Omental fat pad (tissue), 4 donors: ENCODE results near the gene PGLYRP3. TPM values are rescaled to one million over a fixed set of nuclear protein-coding genes. Genes with fewer than 3 reads are reported as not detected.

Experiments used
- ATAC-seq: fragments of 150-250 bp; one replicate; pipeline ENCODE4 v1.9.1; 2016; ENCODE audit warnings: mild to moderate bottlenecking, moderate library complexity; ENCODE audit not compliant: low FRiP score
- DNase-seq: peaks from one replicate; pipeline ENCODE4 v3.0.0-alpha.2; 2019; ENCODE audit warnings: low spot score
- total RNA-seq, 4 donors: library from RNA; depleted of rRNA; stranded (reverse); fragments of >200 nt; gene quantifications; one replicate each; pipeline ENCODE4 v1.1.0, GENCODE V29; 2016
- TF ChIP-seq, protein P1 (sequence below), 3 donors: fragments of 450-650 bp; IDR thresholded peaks; one replicate each; pipeline ENCODE4 v1.5.1; 2016 to 2017; ENCODE audit warnings: antibody characterized with exemption in 3 of 3, mild to moderate bottlenecking in 3 of 3, moderate library complexity in 2 of 3

The PGLYRP3 gene
- total RNA-seq, 4 donors from 2014 or later: not detected

DNA sequence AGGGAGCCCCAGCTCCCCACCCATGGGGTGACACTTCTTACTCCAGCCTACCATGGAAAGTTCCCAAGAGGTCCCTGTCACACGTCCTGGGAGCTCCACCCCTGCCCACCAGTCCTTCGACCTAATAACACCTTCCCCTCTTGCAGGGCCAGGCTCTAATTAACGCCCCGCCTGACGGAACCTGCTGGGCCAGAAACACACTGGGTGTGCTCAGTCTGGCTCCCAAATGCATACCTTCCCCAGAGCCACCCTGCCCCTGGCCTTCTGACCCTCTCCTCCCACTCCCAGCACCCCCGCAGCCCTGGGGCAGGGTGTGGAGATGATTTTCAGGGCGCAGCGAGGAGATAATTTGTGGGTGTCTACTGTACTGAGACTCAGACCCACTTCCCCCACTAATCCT, 20.6 kb downstream of the PGLYRP3 start:
- ATAC-seq: no peak
- no peak for DNase-seq
- TF ChIP-seq, protein P1, sequence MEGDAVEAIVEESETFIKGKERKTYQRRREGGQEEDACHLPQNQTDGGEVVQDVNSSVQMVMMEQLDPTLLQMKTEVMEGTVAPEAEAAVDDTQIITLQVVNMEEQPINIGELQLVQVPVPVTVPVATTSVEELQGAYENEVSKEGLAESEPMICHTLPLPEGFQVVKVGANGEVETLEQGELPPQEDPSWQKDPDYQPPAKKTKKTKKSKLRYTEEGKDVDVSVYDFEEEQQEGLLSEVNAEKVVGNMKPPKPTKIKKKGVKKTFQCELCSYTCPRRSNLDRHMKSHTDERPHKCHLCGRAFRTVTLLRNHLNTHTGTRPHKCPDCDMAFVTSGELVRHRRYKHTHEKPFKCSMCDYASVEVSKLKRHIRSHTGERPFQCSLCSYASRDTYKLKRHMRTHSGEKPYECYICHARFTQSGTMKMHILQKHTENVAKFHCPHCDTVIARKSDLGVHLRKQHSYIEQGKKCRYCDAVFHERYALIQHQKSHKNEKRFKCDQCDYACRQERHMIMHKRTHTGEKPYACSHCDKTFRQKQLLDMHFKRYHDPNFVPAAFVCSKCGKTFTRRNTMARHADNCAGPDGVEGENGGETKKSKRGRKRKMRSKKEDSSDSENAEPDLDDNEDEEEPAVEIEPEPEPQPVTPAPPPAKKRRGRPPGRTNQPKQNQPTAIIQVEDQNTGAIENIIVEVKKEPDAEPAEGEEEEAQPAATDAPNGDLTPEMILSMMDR (IDR thresholded peaks at IDR 0.05): no peak

DNA sequence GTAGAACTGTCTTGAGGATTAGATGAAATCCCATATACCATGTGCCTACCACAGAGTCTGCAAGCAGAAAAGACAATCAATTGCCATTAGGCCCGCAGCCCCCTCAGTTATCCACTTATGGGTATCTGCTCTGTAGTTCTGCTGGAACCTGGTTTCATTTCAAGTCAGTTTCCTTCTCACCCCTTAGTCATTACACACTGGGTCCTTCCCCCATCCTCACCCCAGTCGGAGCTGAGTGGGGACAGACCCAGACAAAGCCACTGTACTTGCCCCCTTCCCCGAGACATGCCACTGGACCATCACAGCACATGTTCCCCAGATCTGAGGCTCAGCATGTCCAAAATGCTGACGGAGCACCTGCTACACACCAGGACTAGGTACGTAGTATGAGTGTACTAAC, 21.2 kb downstream of the PGLYRP3 start:
- DNase-seq: no peak
- no peak for ATAC-seq
- TF ChIP-seq, protein P1 (IDR thresholded peaks at IDR 0.05): no peak

DNA sequence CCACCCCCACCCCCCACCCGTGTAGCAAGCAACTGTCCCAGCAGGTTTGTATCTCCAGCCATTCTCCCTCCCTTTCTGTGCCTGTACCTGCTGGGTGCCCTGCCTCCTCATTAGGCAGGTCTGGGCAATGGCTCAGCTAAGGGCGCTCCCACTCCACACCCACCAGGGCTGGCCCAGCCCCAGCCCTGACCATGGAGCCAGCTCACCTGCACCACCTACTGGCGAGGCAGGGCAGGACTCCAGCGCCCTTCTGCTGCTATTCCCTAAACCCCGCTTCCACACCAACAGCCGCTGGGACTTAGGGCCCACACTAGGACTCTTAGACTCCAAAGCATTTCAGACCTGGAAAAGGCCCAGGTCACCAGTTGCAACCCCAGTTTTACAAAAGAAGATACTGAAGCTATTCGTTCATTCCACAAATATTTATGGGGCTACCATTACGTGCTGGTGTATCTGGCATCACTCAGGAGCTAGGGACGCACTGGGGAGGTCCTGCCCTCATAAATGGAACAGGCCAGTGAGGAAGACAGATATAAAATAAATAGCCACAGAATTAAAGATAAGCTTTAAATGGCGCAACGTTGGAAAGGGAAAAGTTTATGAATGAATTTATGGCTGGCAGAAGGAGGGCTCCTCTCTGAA, 24.0 kb downstream of the PGLYRP3 start:
- no peak for DNase-seq
- TF ChIP-seq, protein P1 (IDR thresholded peaks at IDR 0.05): no peak
- ATAC-seq: no peak

DNA sequence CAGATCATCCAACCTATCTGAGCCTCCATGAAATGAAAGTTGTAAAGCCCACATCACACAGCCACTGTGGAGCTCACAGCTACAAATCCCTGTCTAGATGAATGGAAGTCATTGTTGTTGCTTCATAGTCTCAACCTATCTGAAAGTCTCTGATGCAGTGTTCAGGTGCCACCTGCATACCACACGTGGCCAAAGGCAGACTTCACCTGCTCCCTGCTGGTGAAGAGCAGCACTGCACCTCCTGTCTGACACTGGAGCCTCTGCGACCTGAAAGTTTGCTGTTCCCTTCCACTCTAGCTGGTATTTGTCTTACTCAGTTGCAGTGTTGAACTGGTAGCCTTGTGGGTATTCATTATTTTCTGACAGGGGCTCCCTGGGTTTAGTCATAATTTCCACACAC, 34.9 kb downstream of the PGLYRP3 start:
- ATAC-seq: no peak
- DNase-seq: no peak
- TF ChIP-seq, protein P1 (IDR thresholded peaks at IDR 0.05): no peak

DNA sequence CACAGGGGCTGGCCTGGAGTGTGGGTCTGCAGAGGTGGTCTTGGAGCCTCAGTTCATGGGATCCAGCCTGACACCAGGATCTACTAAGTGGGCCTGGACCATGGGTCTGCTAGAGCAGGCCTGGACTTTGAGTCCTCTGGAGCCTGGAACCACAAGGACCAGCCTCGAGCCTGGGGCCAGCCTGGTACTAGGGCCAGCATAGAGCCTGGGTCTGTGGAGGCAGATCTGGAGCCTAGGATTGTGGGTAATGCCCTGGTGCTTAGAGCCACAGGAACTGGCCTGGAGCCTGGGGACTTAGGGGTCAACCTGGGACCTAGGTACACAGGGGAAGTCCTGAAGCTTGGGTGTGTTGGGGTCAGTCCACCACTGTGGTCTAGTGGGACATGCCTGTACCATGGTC, 40.6 kb downstream of the PGLYRP3 start:
- DNase-seq: no peak
- no peak for ATAC-seq
- TF ChIP-seq, protein P1 (IDR thresholded peaks at IDR 0.05): no peak

DNA sequence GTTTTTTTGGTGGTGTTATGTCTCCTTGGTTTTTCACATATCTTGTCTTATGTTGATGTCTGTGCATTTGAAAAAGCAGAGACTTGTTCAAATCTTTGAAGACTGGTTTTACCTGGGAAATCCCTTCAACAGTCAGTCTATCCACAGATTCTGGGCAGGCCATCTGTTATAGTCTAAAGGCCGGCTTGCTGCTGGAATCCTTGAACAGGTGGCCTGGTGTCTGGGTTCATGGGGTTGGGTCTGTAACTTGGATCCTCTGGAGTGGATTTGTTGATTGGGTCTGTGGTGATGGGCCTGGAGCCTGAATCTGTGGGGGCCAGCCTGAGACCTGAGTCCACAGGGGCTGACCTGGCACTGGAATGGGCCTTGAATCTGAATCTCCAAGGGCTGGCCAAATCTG, 41.0 kb downstream of the PGLYRP3 start:
- no peak for DNase-seq
- TF ChIP-seq, protein P1 (IDR thresholded peaks at IDR 0.05): no peak
- ATAC-seq: no peak

DNA sequence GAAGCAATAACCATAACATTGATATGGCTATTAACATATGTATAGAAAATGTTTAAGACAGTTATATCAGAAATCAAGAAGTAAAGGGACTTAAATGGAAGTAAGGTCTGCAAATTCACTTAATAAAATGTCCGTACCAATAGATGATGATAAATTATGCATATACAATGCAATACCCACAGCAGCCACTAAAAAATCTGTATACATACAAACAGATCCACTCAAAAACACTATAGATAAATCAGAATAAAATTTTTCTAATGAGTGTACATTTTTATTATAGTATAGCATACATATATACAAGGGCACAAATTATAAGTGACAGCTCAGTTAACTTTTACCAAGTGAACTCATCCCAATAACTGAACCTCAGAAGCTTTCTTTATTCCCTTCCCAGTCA, 47.3 kb downstream of the PGLYRP3 start:
- DNase-seq (no peak), ATAC-seq (no peak)
- TF ChIP-seq, protein P1 (IDR thresholded peaks at IDR 0.05): no peak
